ENCODE measurements around the gene RCOR1. TPM values are rescaled to one million over a fixed set of nuclear protein-coding genes. Genes with fewer than 3 reads are reported as not detected.
A peak's percentile ranks its signal among the peaks of the same experiment; 100 is the strongest.

Gene RCOR1
- total RNA-seq, 1 donor from 2014 or later: 13.4 TPM

DNA sequence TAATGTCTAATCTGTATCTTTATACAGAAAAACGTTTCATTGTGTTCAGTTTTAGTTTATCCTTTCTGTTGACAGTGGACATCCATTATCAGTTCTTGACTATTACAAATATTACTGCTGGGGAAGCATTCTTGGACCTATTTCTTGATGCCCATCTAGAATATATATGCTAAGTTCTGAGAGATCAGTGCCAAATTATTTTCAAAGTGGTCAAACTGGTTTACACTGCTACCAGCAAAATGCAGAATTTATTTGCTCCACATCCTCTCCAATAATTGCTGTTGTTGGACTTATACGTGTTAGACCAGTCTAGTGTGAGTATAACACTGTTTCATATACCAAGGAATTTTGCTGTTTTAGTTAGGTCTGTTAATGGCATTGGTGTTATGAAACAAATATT lies 99.3 kb downstream of the RCOR1 start:
- TF ChIP-seq CTCF (IDR thresholded peaks at IDR 0.05; ENCODE audit: insufficient read depth, low read length, poor library complexity, severe bottlenecking): no peak
- no peak for DNase-seq (ENCODE audit: low read depth)
- Histone ChIP-seq H3K27me3 (ENCODE audit: control insufficient read depth, insufficient read depth, low read length) (no peaks in the 10 kb centered on the region), H3K4me3 (ENCODE audit: low read depth, low read length) (no peak overlapping the region), H3K36me3 (ENCODE audit: control insufficient read depth, insufficient read depth, low read length) (no peaks in the 10 kb centered on the region)

DNA sequence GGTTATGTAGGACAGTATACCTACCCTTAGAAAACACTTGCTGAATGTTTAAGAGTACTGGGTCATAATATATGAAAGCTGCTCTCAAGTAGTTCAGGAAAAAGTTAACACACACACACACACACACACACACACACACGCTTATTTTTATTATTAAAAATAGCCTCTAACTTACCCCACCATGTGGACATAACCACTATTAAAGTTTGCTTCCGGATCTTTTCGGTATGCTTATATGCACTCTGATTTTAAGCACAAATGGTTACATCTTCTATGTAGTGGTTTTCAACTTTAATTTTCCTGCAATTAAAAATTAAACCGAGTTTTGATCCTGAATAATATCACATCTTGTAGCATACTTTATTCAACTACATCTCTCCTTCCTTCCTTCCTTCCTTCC lies 99.9 kb downstream of the RCOR1 start:
- DNase-seq (ENCODE audit: low read depth): no peak
- Histone ChIP-seq H3K27me3 (ENCODE audit: control insufficient read depth, insufficient read depth, low read length) (no peaks in the 10 kb centered on the region), H3K4me3 (ENCODE audit: low read depth, low read length) (no peak overlapping the region), H3K36me3 (ENCODE audit: control insufficient read depth, insufficient read depth, low read length) (no peaks in the 10 kb centered on the region)
- TF ChIP-seq CTCF (IDR thresholded peaks at IDR 0.05; ENCODE audit: insufficient read depth, low read length, poor library complexity, severe bottlenecking): no peak

DNA sequence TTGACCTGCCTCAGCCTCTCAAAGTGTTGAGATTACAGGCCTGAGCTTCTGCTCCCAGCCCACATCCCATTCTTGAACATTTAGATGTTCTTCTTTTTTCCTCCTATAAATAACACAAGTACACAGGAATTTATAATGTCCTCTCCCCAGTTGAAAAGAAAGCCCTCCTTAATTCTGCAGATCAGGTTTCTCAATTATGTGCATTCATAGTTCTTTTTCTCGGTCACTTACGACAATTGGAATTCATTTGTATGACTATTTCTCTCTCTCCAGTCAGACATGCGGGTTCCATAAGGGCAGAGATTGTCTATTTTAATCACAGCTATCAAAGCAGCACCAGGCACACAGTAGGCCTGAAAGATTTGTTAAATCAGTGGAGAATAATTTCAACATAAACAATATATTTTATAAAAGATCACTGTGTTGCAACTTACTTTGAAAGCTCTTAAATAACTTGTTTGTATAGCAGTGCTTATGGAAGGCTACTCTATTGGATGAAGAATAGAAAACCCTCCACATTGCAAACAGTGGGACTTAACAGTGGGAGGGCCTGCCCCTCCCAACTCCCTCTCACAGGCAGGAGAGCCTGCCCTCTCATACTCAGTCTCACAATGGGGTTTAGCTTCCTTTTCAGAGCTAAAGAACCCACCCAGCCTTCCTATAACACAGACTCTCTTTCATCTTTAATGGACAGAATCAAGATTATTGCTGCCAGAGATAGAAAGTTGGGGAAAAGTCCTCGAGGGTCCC lies 100.7 kb downstream of the RCOR1 start:
- DNase-seq (ENCODE audit: low read depth): no peak
- no peaks in the 10 kb centered on the region for H3K36me3 ChIP-seq (ENCODE audit: control insufficient read depth, insufficient read depth, low read length)
- no peak overlapping the region for H3K4me3 ChIP-seq (ENCODE audit: low read depth, low read length)
- no peaks in the 10 kb centered on the region for H3K27me3 ChIP-seq (ENCODE audit: control insufficient read depth, insufficient read depth, low read length)
- TF ChIP-seq CTCF (IDR thresholded peaks at IDR 0.05; ENCODE audit: insufficient read depth, low read length, poor library complexity, severe bottlenecking): no peak

- Histone ChIP-seq H3K27me3 (ENCODE audit: control insufficient read depth, insufficient read depth, low read length) (no peaks in the 10 kb centered on the region), H3K36me3 (ENCODE audit: control insufficient read depth, insufficient read depth, low read length) (no peaks in the 10 kb centered on the region), H3K4me3 (ENCODE audit: low read depth, low read length) (no peak overlapping the region)
- peak; percentile 19 for DNase-seq (ENCODE audit: low read depth)
- TF ChIP-seq CTCF (IDR thresholded peaks at IDR 0.05; ENCODE audit: insufficient read depth, low read length, poor library complexity, severe bottlenecking): peak; percentile 52
Measured at GRCh38 chr14:102694530-102695166, 102.2 kb downstream of the RCOR1 start.

DNA sequence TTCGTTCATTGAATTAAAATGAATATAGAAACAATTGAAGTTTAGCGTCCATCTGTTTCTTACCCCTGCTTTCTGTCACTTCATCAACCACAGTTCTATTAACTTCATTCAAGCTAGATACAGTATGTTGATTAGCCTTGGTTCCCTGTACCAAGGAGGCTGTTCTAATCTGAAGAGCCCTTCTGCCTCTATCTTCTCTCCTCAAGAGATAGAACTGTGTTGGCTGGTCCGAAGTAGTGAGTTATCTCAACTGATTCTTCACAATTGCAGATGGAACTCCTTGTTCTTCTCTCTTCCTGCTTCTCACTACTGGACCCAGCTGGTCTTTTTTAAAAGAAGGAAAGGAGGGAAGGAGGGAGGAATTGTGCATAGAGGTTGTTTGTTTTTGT lies 102.7 kb downstream of the RCOR1 start:
- H3K36me3 ChIP-seq (ENCODE audit: control insufficient read depth, insufficient read depth, low read length): no peaks in the 10 kb centered on the region
- no peak for DNase-seq (ENCODE audit: low read depth)
- H3K27me3 ChIP-seq (ENCODE audit: control insufficient read depth, insufficient read depth, low read length): no peaks in the 10 kb centered on the region
- no peak for TF ChIP-seq CTCF (IDR thresholded peaks at IDR 0.05; ENCODE audit: insufficient read depth, low read length, poor library complexity, severe bottlenecking)
- H3K4me3 ChIP-seq (ENCODE audit: low read depth, low read length): no peak overlapping the region

Data from kidney epithelial cell (primary cell).